ENCODE data around the gene TLR10.
"Not testable (repeated sequence)": the region's sequence is repeated elsewhere in the genome, so short reads cannot be mapped to it uniquely, and the experiment has no call there.

TLR10 gene

GRCh38 chr4:38782452-38783108, at the start of gene TLR10:
TLR10 (minus strand) TSS chr4:38782990; CDS start chr4:38775590, 7,400 bp downstream.
- no peak for DNase-seq

- DNase-seq, result no peak
Measured at GRCh38 chr4:38832206-38832605, 49.4 kb upstream of the TLR10 start.

GRCh38 chr4:38831653-38832052, 48.9 kb upstream of the TLR10 start:
- no peak for DNase-seq

GRCh38 chr4:38829237-38829636, 46.4 kb upstream of the TLR10 start:
- no peak for DNase-seq

- no peak for DNase-seq
Measured at GRCh38 chr4:38823766-38824165, 41.0 kb upstream of the TLR10 start.

- no peak for DNase-seq
Measured at GRCh38 chr4:38822748-38823303, 40.0 kb upstream of the TLR10 start.

DNA sequence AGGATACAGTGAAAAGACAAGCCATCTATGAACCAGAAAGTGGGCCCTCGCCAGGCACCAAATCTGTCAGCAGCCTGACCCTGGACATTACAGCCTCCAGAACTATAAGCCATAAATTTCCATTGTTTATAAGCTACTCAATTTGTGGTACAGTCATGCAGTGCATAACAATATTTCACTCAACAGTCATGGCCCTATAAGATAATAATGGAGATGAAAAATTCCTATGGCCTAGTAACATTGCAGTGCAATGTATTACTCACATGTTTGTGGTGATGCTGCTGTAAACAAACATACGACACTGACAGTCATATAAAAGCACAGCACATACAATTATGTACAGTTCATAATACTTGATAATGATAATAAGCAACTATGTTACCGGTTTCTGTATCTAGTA, 38.9 kb upstream of the TLR10 start:
- no peak for DNase-seq

GRCh38 chr4:38820329-38821061, 37.7 kb upstream of the TLR10 start:
- no peak for DNase-seq

DNA sequence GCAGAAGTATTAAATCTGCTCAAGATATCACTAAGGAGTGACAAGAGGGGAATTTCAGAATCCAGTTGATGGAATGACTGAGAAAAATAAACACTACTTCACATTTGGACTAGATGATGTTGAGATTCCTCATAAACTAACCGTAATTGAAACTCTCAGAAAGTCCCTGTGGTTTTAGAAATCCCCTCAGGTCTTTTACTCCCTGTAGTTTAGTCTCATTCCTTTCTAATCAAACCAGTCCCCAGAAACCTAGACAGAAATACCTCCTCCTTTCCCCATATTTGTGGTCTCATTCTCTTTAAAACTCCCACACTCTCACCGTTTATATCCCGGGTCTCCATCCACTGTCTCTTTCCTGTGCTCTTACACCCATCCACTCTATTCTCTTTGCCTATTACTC, 36.8 kb upstream of the TLR10 start:
- DNase-seq, result peak; percentile 4

- DNase-seq, result no peak
Measured at GRCh38 chr4:38818441-38818976, 35.7 kb upstream of the TLR10 start.

DNA sequence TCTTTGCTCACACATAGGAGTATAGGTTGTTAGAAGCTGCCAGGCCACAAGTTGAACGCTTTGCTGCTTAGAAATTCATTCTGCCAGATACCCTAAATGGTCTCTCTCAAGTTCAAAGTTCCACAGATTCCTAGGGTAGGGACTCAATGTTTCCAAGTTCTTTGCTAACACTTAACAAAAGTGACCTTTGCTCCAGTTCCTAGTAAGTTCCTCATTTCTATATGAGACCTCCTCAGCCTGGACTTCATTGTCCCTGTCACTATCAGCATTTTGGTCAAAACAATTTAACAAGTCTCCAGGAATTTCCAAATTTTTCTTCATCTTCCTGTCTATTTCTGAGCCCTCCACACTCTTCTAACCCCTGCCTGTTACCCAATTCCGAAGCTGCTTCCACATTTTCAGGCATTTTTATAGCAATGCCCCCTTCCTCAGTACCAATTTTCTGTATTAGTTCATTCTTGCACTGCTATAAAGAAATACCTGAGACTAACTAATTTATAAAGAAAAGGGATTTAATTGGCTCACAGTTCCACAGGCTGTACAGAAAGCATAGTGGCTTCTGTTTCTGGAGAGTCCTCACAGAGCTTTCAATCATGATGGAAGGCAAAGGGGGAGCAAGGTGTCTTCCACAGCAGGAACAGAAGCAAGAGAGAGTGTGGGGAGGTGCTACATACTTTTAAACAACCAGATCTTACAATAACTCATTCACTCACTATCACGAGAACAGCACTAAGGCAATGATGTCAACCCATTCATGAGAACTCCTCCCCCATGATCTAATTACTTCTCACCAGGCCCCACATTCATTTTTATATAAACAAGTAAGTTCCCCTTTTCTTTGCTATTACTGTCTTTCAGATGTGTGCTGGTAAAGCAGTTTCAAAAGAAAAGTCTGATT, 33.3 kb upstream of the TLR10 start:
- DNase-seq, result no peak

GRCh38 chr4:38814386-38814785, 31.6 kb upstream of the TLR10 start:
- no peak for DNase-seq

GRCh38 chr4:38811297-38811696, 28.5 kb upstream of the TLR10 start:
- DNase-seq, result no peak

DNA sequence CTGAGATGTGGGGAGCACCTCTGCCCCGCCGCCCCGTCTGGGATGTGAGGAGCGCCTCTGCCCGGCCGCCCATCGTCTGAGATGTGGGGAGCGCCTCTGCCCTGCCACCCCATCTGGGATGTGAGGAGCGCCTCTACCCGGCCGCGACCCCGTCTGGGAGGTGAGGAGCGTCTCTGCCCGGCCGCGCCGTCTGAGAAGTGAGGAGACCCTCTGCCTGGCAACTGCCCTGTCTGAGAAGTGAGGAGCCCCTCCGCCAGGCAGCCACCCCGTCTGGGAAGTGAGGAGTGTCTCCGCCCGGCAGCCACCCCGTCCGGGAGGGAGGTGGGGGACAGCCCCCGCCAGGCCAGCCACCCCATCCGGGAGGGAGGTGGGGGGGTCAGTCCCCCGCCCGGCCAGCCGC, 24.7 kb upstream of the TLR10 start:
- not testable (repeated sequence) for DNase-seq

- not testable (repeated sequence) for DNase-seq
Measured at GRCh38 chr4:38806251-38806650, 23.5 kb upstream of the TLR10 start.

GRCh38 chr4:38805530-38806145, 22.8 kb upstream of the TLR10 start:
- no peak for DNase-seq

- DNase-seq, result peak; percentile 25
Measured at GRCh38 chr4:38804654-38805295, 22.0 kb upstream of the TLR10 start, which contains the start of gene TLR1. TLR1 (minus strand) TSS chr4:38804791; CDS start chr4:38798831, 5,960 bp downstream.

- no peak for DNase-seq
Measured at GRCh38 chr4:38803833-38804653, 21.3 kb upstream of the TLR10 start.

GRCh38 chr4:38802561-38803355, 20.0 kb upstream of the TLR10 start:
- DNase-seq, result no peak

DNA sequence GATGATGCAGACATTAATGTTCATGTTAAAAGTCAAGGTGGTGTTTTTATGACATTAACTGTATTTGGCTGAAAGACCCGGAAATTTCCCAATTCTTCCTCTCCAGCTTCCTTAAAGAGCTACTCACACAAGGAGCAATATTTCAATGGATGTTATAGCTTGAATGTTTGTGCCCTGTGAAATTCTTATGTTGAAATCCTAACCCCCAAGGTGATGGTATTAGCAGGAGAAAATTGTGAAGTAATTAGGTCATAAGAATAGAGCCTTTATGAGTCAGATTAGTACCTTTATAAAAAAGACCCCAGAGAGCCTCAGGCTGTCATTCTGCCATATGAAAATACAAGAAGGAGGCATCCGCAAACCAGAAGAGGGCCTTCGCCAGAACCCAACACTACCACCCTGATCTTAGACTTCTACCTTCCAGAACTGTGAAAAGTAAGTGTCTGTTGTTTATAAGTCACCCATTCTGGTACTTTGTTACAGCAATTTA, 18.2 kb upstream of the TLR10 start:
- no peak for DNase-seq

Data from amniotic stem cell (primary cell).